CD1c-positive myeloid dendritic cell (primary cell): Measurements from ENCODE around the gene RYR2.

Experiments used
- DNase-seq: peaks from one replicate; pipeline ENCODE4 v3.0.0-alpha.2; 2016; ENCODE audit errors: extremely low spot score

RYR2 gene

DNA sequence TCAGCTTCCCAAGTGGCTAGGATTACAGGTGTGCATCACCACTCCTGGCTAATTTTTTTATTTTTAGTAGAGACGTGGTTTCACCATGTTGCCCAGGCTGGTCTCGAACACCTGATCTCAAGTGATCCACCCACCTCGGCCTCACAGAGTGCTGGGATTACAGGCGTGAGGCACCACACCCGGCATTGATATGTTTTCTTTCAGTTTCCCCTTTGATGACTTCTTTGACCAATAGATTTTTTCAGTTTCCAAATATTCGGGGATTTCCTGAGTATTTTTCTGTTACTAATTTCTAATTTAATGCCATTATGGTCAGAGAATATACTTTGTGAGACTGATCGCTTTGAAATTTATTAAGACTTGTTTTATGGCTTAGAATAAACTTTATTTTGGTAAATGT, 406.1 kb downstream of the RYR2 start:
- DNase-seq, result no peak

DNA sequence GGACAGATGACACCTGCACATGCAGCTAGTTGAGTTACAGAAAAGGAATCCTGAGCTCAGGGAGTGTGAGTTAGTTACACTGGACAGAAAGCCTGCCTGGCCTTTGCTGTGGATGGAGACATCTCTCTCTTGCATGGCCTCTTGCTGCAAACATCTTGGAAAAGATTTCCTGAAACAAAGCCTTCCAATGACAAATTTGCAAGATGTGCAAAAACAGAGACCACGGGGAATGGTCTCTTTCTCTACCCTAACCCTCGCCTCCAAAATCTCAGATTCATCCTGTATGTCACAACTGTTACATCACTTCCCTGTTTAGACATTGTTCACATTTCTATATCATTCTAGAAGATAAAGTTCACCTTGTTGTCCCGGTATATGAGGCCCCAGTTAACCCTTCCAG, 415.6 kb downstream of the RYR2 start:
- DNase-seq, result no peak

DNA sequence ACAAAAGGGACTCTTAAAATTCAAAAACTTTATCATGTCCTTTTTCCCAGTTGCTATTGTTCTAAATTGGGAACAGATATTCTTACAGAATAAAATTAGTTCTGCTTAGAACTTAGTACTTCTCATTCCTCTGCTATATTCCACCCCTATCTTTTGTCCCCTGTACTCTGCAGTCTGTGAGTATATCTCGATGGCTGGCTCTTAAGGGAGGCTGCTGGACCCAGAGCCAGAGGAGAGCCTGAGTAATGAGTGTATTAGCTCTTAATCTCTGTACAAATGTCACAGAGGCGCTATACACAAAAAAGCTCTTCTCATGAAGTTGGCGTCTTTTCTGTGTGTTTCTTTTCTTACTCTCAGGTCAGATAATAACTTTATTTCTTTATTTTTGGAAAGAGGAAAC, 425.3 kb downstream of the RYR2 start:
- no peak for DNase-seq

DNA sequence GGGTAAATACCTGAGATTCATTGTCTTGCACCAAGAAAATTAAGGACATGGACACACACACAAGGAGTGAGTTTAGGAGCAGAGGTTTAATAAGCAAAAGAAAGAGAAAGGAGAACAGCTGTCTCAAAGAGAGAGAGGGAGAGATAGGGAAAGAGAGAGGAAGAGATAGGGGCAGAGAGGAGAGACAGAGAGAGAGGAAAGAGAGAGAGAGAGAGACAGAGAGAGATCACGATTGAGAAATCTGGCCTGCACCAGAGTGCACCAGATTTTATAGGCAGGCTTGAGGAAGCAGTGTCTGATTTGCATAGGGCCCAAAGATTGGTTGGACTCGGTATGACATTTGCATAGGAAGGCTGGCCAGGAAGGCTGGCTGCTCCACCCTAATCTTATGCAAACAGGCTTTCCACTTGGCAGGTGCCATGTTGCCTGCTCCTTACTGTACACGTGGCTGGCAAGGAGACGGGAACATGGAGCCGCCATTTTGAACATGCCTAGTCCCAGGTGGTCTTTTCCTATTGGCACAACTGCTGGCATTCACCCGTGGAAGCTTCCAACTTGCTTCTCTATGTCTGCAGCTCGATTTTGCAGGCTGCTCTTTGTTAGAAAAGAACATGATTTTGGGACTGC, 428.8 kb downstream of the RYR2 start:
- DNase-seq, result no peak

DNA sequence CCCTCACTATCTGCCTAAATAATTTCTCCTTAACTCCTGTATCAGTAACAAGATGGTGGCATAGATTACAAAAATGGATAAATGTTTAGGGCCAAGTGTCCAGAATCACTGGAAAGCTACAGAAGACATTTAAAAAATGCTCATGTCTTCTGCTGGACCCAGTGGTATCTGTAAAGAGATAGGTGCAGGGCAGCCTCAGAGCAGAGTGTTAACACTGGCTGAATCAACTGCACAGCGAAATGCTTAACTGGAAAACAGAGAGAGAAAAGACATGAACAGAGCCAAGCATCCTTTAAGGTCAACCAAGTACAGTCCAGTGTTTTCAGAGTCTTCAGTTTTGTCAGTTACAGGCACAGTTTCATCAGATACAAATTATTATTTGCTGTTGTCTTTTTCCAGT, 429.4 kb downstream of the RYR2 start:
- DNase-seq, result no peak

DNA sequence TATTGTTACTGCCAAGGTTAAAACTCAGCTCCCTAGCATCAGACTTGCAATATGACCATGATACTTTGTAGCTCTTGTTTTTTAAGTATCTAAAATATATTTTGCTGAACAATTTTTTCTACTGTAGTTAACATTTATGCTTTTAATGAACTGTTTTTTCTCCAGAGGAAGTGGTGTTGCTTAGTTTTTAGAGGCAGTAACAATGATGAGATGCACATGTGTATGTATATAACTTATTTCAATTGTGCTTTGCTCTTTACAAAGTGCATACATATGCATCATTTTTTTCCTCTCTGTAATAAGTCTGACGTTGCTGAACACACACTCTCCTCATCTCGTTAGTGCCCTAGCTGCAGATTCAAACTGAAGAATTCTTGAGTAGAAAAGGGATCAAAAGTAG, 430.0 kb downstream of the RYR2 start:
- no peak for DNase-seq

DNA sequence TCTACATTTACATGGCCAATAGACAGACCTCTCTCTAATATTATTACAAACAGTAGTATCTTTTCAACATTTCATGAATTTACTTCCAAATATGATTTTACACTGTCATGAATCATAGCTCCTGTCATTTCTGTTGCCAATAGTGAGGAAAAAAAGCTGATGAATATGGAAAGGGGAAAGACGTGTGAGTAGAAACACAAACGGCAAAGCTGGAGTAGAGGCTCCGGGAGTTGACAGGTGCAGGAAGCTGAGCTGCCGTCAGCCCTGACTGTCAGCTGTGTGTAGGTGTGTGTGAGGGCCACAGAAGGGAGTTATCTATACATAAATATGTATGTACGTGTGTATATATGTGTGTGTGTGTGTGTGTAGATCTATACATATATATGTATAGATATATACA, 431.9 kb downstream of the RYR2 start:
- DNase-seq, result no peak

DNA sequence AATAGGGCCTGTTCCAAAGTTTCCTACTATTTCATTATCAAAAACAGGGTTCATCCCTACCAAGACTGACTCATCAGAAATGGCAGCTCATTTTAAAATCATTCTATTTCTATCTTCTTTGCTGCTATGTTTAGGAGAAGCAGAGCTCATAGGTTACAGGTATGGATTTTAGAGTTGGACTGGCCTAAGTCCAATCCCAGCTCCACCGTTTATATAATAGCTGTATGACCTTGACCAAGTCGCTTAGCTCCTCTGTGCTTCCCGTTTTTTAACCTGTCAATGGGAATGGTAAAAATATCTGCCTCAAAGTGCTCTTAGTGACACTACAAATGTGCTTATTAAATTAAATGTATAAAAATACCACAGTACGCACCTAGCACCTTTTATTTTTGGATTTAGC, 436.1 kb downstream of the RYR2 start:
- no peak for DNase-seq

DNA sequence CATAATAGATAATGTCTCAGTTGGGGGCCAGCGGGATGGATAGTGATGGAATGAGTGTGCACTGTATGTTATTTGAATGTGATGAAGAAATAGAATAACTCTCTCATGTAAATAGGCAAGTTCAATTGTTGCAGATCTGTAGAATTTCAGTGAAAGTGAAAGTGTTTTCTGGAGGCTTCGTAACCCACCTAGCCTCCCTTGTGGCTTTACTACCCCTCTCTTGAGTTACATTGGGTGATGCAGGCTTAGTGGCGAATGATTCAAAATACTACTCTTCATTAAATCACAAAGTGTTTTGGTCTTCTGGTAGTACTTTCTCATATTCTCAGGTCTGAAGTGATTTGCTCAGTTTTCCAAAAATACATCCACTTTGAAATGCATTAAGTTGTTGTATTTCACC, 436.9 kb downstream of the RYR2 start:
- DNase-seq, result no peak

DNA sequence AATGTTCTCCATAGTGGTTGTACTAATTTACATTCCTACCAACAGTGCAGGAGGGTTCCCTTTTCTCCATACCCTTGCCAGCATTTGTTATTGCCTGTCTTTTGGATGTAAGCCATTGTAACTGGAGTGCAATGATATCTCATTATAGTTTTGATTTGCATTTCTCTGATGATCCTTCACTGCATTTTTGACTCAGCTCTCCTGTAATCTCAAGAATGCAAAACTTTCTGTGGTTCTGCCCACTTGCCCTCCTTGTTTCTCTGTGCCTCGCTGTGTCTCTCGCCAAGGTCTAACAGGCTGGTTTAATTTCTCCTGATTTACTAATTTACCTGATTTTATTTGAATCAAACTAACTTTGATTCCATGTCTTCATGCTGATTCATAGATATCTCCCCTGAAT, 440.8 kb downstream of the RYR2 start:
- no peak for DNase-seq

DNA sequence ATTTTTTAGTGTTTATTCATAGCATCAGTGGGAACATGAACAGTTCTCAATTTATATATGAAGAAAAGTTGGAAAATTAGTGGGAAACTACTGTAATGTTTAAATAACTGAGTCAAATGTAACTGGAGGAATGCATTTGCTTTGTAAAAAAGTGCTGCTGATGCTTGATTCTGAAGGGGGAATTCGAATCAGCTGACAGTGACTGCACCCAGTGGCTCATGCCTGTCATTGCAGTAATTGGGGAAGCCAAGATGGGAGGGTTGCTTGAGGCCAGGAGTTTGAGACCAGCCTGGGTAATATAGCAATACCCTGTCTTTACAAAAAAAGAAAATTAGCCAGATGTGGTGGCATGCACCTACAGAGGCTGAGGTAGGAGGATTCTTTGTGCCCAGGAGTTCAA, 450.4 kb downstream of the RYR2 start:
- no peak for DNase-seq

DNA sequence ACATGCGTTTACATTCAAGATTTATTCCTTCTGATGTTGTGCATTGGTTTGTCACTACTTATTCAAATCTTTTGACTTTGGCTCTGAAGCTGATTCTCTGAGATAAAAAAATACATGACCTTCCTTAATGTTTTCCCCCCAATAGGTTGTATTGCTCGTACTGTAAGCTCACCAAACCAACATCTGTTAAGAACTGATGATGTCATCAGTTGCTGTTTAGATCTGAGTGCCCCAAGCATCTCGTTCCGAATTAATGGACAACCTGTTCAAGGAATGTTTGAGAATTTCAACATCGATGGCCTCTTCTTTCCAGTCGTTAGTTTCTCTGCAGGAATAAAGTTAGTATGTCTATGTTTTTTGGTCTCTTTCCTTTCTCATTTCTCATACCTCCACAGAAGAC, 458.6 kb downstream of the RYR2 start:
- no peak for DNase-seq

DNA sequence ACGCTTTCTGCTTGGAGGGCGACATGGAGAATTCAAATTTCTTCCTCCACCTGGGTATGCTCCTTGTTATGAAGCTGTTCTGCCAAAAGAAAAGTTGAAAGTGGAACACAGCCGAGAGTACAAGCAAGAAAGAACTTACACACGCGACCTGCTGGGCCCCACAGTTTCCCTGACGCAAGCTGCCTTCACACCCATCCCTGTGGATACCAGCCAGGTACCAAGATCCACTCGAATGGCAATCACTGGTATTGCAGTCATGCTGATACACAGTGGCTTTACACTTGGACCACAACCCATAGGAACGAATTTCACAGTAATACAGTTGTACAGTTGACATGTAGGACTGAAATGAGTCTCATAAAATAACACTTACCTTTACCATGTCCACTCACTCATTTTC, 461.3 kb downstream of the RYR2 start:
- DNase-seq, result no peak

DNA sequence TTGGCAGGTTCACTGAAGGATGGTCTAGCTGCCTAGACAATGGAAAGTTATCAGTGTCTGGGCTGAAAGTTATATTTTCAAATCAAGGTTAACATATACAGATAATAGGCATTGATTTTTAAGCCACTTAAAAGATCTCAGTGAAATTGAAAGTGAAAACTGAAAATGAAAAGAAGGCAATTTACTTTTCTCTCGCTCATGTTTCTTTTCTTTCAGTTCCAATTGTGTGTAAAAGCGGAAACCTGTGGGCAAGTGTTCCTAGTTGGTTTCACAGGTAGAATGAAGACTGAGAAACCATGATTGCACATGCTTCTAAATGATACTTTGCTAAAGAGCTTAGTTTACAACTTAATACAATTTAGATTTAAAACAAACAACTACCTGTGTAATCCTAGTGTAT, 465.0 kb downstream of the RYR2 start:
- no peak for DNase-seq

DNA sequence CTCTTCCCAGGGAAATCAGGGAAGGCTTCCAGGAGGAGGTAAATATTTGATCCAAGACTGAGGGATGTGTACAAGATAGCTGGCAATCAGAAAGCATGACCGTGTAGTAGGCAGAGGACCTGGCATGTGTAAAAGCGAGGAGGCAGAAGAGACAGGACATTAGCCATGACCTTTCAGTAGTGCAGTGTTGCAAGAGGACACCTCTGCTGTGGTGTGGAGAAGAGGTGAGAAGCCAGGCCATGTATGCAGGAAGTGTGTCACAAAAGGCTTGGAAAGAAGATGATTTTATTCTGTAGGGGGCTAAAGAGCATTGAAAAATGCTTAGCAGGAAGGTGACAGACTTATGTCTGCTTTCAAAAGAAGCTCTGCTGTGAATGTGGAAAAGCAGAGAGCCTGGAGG, 467.8 kb downstream of the RYR2 start:
- no peak for DNase-seq

DNA sequence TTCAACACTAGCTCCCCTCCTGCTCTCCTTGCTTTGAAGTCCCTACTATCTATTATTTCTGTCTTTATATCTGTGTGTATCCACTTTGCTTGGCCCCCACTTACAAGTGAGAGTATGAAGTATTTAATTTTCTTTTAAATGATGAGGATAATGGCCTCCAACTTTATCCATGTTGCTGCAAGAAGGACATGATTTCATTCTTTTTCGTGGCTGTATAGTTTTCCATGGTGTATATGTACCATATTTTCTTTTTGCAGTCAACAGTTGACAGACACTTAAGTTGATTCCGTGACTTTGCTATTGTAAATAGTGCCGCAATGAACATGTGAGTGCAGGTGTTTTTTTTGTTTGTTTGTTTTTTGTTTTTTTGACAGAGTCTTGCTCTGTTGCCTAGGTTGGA, 483.1 kb downstream of the RYR2 start:
- DNase-seq, result no peak

DNA sequence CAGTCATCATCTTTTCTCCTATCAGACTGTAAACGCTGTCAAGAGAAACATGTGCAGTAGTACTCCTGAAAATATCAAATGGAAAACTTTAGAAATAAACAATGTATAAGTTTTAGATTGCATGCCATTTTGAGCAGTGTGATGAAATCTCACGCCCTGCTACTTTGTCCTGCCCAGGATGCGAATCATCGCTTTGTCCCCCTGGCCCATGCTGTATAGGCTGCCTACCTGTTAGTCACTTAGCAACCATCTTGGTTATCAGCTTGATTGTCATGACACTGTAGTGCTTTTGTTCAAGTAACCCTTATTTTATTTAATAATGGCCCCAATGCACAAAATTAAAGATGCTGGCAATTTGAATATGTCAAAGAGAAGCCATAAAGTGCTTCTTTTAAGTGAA, 485.8 kb downstream of the RYR2 start:
- no peak for DNase-seq

DNA sequence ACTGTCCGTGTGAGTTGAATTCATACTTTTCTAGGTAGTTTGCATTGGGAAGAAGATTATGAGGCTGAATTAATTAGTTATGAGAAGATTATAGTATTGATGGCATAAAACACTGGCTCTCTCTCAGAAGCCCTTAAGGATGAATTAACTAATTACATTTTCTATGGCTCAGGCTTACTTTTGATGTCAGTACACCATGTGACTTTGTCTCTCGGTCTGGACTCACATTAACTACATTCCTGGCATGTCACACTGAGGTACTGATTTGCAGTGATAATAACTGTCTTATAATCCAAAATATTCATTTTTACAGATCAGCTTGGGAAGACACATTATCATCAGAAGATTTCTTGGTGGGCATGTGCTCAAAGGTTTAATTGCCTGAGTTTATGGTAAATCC, 486.6 kb downstream of the RYR2 start:
- DNase-seq, result no peak

DNA sequence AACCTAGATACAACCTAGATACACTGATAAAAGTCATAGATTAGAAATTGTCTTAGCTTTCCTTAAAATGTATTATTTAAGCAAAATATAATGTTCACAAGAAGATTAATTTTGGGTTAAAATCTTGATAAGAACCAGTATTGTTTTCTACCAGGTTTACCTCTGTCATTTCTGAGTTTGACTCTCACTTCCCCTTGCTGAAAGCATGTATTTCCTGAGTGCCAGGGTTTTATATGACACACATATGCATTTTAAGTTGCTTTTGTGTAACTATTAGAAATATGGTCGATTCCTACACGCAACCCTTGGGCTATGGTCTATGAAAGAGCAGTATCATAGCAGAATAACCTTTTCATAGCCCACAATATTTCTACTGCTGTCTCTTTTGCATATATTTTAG, 497.1 kb downstream of the RYR2 start:
- DNase-seq, result no peak

DNA sequence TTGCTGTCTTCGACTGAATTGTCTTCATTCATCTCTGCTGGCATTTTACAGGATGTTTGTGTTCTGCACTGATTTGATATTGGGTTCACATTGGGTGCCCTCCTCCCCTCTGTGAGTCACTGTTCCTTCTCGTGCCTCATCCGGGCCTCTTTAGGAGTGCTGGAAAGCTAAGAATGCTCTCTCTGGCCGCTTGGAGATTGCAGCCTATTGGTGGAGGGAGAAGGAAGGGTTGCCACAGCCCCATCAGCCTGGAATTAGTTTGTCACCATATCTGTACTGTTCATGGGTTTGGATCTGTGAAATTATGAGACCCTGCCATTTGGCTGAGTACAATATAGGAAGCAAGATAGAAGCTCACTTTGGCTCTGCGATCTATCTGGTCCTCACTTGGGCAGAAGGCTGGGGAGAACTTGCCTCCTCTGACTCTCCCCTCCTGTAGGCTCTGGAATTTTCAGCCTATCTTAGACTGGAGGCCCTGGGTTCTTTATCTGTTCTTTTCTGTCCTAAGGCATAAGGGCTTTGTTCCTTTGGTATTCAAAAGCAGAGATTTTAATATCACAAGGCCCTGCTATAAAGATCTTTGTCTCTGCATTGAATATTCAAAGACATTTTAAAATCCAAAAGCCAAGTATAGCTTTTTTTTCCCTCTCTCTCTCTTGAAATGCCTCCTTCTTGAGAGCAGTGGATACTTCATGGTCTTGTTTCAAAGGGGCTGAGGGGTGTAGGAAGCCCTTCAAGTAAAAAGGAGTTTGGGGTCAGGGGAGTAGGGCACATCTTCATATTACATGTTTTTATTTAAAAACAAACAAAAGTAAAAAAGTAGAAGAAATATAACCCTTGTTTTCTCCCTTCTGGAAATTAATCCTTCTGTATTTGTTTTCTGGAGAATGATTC, 500.8 kb downstream of the RYR2 start:
- DNase-seq, result no peak

DNA sequence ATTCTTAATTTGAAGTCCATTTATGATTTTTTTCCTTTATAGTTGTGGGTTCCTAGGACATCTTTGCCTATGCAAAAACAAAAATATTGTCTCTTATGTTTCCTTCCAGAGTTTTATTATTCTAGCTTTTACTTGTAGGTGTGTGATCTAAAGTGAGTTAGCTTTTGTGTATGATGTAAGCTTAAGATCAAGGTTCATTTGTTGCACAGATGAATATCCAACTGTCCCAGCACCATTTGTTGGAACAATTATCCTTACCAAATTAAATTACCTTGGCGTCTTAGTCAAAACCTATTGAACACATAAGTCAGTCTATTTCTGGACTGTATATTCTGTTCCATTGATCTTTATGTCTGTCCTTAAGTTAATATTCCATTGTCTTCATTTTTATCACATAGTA, 511.1 kb downstream of the RYR2 start:
- no peak for DNase-seq

DNA sequence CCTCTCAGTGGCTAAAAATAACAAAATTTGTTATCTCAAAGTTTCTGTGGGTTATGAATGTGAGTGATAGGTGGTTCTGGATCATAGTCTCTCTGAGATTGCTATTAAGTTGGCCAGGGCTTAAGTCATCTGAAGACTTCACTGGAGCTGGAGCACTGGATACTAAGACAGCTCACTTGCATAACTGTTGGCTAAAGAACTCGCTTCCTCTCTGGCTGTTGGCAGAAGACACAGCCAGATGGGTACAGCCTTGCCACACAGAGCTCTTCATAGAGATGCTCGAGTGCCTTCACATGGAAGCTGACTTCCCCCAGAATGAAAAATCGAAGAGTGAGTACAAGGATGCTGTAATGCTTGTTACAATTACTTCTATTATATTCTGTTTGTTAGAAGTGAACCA, 514.9 kb downstream of the RYR2 start:
- no peak for DNase-seq

DNA sequence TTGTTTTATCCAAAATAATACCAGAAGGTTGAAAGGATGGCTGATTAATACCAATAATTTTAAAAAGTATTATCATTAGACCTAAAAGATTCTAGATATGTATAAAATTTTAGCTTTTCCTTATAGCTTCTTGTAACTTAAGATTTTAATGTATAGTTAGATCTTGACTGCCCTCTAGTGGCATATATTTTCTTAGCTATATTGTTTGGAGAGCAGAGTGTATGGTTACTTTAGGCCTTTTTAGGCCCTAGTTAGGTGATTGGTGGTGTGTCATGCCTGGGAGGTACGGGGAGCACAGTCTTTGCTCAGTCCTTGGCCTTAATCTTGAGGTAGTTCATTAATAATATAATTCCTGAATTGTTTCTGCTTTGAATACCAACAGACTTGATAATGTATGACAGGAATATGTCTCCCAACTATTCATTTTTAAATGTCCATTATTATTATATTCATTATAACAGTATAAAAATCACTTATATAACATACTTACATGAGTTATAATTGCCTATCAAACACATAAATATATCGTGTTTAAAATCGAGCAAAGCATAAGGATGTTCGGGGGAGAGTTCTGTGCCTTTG, 520.3 kb downstream of the RYR2 start:
- DNase-seq, result peak; percentile 72
